Mucosa of gallbladder (tissue), 1 donor: ENCODE data around the gene MAP4K3. TPM values are rescaled to one million over a fixed set of nuclear protein-coding genes. Genes with fewer than 3 reads are reported as not detected.
A peak's percentile ranks its signal among the peaks of the same experiment; 100 is the strongest.

Experiments
- DNase-seq: peaks from one replicate; pipeline ENCODE4 v3.0.0-alpha.2; 2020; ENCODE audit warnings: low spot score
- total RNA-seq: library from RNA; stranded (reverse); gene quantifications from one replicate; pipeline ENCODE4 v1.2.1, GENCODE V29; 2021
- donor health status: DM: no; HTN: no; CAD: no.

Gene MAP4K3
- total RNA-seq, 1 donor from 2014 or later, result 69.2 TPM

DNA sequence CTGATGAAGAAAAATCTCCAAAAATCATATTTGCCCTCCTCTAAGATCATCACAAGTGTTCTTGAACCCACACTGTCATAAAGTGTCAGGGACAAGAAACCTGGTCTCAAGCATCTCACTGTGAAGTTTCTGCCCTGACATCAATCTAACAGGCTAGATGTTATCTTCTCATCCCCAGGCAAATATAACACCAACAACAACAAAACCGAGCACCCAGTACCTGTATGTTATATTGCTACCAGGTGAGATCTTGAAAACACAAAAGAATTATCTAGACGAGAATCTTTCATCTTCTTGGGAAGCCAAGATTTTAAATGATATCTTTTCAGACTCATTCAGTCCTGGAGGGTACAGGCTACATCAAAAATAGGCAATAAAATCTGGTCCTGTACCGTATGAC lies 8.8 kb upstream of the MAP4K3 start:
- DNase-seq, result no peak

DNA sequence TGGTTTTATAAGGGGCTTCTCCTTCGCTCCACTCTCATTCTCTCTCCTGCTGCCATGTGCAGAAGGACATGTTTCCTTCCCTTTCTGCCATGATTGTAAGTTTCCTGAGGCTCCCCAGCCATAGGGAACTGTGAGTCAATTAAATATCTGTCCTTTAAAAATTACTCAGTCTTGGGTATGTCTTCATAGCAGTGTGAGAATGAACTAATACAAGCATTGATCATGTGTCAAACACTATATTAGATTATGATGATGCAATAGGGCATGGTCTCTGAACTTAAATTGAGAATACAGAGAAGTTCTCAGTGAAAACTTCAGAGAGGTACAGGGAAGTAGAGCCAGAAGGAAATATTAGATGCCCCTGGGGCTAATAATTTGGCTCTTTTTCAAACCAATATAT lies 5.9 kb upstream of the MAP4K3 start:
- no peak for DNase-seq

DNA sequence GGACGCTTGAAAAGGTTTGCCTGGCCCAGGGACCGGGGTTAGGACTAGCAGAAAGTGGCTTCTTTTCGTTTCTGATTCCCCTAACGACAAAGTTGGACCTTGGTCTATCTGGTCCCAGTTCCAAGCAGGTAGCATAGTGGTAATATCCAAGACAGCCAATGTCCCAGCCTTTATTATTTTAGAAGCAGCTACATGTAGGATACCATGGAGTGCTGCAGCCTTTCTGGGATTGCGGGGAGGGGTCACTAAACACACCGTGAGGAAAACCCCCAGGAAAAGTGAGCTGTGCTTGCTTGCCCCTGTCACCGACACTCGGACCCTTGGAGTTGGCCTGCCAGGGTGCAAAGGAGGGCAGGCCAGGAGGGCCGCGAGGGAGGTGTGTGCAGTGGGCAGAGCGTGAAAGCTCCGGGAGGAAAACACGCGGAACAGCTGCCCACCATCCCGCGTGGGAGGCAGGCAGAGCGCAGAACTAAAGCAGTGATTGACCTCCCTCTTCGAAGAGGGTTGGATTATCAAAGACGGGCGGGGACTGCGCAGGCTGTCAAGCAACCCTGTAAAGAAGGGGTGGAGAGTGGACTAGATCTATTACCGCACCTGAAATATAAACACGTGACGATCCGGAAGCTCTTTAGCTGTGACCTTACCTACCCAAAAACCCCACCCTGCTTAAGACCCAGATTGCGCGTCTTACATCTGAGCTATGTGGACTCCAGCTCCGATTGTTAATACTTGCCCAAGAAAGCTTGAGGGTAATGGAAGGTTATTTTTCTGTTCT lies 624 bp upstream of the MAP4K3 start:
- DNase-seq, result peak; percentile 61

DNA sequence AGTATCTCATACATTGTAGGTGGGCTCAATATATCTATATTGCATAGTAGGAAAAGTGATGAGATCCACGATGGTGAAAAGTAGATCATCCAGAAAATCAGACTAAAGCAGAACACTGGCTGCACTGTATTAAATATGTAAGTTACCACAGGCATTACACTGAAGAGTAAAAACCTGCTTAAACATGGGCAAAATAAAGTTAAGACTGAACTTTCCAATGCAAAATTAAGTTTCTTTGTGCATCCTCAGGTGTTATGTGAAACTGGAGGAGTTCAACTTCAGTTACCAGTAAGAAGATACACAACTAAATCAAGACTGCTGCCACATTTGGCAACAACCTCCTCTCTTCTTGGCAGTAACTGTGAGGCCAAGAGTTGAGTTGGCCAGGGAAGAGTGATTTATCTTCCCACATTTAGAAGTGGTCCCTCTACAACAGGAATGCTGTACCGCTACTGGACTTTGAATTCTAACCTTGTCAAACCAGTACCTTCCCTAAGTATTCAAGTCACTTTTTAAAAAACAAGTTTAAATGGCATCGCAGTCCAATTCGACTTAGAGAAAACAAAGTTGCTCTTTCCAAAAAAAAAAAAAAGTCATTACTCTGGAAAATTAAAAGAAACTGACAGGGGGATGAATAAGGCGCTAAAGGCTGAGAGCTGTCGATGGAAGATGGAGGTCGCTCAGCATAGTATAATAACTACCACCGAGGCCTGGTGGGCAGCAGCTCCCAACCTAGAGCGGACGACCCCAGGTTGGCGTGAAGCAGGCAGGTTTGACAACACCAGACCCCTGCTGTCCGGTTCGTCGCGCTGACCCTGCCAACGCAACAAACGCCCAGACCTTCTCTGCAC lies 1.1 kb downstream of the MAP4K3 start:
- DNase-seq, result peak; percentile 42

DNA sequence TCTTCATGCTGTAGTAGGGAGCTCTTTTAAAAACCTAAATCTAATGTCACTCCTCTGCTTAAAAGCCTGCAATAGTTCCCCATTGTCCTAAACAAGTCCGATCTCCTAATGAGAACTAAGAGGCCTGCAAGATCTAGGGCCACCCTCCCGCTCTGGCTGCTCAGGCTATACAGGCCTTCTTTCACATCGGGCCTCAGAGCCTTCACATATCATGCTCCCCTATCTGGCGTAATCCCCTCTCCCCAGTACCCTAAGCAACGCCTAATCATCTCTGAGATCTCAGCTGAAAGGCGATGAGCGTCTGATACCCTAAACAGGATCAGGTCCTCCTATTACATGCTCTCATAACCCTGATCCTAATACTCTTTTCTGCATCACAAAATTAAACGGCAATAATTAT lies 1.9 kb downstream of the MAP4K3 start:
- DNase-seq, result no peak

DNA sequence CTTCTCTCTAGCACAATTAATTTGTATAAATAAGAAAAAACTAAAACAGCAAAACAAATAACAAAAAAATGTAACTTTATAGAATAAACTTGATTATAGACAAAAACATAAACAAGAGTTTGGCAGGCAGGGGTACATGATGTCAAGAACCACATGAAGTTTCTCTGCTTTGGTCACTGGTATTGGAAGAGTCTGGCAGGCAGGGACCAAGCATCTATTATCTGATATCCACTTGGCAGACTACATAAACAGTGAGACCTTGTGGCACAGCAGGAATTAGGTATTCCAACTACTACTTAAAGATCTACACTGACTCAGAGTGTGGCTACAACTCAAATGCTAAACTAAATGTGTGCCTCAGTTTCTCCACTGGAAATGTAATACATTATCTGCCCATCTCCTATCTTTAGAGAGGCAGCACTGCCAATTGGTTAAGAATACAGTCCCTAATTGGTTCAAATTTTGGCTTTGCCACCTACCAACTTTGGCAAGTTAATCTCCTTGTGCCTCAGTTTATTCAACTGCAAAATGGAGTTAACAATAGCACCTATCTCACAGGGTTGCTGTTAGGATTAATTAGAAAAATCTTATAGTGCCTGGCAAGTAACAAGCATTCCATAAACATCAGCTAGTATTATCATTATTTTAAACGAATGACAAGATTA lies 2.7 kb downstream of the MAP4K3 start:
- no peak for DNase-seq

DNA sequence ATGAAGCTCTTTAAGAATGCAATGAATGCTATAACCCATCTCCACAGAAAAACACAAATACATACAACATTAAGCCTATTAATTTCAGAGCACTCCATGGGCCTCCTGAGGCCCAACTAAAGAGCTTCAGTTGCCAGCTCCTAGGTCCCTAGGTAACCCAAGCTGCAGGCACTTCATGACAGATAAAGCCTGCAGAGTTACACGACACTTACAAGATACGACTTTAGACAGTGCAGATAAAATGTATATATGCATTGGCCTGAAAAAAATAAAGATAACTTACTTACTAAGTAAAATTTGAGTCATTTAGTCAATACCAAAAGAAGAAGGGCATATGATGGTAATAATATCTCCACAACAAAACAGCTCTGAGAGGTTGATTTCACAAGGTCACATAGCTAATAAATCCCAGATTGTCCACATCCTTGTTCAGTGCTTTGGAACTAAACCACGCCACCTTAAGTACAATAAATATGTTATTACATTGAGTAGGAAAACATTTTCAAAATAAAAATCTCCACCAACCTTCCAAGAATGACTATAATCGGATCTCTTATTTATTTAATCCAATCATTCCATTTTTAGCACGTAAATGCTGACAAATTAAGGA lies 3.4 kb downstream of the MAP4K3 start:
- DNase-seq, result no peak

DNA sequence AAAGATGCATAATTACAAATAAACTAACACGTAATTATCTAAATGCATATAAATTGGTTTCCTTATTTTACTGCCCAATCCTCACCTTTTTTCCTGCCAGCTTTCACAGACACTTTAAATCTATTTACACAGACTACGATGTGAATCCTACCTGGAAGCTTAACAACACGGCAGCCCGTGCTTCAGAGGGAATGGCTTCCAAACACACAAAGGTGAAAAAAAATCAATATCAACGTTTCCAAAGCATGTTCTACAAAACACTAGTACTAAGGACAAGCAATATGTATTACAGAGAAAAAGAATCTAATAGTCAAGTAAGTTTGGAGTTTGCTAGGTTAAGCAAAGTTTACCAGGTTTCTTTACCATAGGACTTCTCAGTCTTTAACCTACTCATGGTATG lies 4.4 kb downstream of the MAP4K3 start:
- DNase-seq, result no peak

DNA sequence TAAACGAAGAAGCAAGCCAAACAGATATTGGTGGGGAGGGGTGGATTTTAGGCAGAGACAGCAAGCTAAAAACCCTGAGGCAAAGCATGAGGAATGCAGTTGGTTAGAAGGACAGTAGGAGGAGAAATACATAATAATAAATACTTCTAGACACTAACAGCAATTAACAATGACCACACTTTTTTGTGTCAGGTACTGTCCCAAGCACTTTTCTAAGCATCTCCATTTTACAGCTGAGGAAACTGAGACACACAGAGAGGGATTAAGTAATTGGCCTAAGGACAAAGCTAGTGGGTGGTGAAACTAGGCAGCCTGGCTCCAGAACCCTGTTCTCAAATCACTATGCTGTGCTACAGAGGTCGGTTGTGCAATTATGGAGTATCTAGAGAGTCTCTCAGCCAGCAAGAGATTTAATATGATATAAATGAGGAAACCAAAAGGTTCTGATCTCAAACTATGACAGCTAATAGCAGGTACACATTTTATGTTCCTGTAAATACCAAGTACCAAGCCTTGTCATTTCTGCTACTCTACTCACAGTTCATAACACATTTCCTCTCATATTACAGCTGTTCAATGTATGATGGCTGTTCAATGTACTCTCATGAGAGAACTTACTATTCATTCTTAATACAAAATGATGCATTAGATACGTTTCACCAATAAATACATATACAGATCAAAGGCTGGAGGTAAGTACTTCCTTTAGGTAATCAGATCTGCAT lies 5.3 kb downstream of the MAP4K3 start:
- DNase-seq, result no peak

DNA sequence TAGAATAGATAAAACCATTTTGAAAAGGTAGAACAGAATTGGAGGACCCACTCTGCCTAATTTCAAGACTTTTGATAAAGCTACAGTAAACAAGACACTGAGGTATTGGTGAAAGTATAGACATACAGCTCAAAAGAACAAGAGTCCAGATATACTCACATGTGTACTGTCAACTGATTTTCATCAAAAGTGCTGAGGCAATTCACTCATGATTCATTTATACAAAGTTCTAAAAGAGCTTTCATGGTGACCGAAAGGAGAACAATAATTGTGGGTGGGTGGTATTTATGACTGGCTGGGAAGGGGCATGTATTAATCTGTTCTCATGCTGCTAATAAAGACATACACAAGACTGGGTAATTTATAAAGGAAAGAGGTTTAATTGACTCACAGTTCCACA lies 7.3 kb downstream of the MAP4K3 start:
- DNase-seq, result no peak

DNA sequence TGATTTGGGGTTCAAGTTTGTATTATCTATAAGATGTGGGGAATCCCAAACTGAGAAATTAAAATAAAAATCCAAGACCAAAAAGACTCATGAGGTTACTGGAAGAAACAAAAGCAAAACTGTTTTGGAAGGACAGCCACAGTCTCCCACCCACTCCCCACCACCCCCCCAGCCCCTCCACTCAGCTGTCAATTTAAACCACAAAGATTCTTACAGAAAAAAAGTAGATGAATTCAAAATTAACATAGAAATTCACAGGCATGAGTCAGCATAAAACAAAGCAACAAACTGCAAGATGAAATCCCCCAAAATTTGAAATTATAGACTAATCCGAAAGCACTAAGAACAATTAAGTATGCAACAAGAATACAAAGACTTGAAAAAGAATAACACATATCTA lies 12.1 kb downstream of the MAP4K3 start:
- no peak for DNase-seq

DNA sequence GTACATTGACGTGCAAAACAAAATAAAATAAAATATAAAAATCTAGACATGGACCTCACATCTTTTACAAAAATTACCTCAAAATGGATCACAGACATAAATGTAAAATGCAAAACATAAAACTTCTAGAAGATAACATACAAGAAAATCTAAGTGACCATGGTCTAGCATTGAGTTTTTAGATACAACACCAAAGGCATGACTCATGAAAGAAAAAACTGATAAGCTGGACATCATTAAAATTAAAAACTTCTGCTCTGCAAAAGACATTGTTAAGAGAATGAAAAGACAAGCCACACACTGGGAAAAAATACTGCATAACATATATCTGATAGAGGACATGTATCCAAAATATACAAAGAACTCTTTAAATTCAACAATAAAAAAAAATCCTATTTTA lies 14.4 kb downstream of the MAP4K3 start:
- DNase-seq, result no peak

DNA sequence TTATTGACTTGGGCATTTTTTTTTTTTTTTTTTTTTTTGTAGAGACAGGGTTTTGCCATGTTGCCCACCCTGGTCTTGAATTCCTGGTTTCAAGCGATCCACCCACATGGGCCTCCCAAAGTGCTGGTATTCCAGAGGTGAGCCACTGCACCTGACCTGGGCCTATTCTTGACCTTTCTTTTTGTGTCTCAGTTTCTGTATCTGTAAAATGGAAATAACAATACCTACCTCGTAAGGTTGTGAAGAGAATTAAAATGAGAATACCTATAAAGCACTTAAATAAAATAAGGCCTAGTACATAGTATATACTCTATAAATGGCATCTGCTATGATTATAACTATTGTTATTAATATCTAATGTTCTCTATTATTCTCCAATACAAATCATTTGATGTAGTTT lies 15.7 kb downstream of the MAP4K3 start:
- DNase-seq, result no peak

DNA sequence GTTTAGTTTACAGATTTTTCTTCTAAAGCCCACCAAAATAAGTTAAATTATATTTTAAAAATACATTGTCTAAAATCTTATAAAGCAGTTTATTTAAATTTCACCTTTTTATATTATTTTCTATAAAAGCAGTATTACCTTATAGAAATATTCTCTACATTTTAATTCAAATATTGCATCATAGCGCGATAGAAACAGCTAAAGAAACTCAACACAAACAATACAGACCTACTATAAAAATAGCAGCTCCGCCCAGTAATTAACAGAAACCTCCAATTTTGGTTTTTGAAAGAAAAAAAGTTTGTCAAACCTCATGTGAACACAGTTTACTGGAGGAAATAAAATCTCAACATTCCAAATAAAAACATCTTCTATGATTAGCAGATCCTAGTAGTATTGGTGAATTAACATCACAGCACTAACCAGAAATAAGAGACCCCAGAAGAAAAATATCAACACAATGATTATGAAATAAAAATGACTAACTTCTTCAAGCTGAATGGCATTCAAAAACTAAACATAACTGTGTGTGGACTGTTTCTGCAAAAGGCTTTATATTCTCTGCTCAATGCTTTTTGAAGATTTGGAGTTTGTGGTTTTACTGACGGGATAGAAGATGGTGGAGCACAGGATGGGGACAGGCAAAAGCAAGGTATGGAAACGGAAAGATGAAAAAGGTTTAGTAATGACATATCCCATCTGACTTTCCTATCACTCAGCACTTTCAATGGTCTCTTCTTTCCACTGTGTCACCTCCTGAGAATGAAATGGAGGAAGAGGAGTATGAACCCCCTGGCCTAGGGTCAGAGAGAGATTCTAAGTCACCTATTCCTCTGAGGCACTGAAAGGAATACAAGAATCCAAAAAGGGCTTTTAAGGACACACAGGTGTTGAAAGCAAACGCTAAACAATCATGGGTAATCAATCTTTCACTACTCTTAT lies 17.5 kb downstream of the MAP4K3 start:
- no peak for DNase-seq

DNA sequence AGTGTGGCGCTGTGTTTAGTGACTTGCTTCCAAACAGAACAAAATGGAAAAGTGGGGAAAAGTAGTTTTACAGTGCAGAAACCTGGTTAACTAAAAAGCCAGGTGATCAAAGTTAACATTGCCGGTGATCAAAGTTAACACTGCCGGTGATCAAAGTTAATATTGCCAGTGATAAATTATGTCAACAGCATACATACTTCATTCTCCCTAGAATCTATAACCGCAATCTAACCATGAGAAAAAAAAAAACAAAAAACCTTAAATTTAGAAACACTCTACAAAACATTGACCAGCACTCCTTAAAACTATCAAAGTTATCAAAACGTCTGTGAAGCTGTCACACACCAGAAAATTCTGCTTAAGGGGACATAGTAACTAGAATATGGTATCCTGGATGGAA lies 18.6 kb downstream of the MAP4K3 start:
- DNase-seq, result no peak

DNA sequence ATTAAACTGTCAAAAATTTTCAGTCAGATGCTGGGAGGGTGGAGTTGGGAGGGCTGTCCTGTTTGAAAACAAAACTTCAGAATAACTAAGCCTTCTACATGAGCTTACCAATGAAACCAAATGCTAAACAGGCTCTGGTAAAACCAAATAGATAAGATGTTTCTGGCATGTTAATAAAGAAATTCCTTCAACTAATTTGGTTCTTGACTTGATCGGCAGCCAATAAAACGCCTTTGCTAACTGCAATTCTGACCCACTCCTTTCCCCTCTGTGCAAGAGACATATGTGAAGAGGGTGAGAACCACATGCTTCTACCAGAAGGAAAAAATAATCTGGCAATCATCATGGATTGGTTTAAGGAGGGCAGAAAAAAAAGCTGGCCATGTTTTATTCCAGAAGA lies 20.9 kb downstream of the MAP4K3 start:
- no peak for DNase-seq

DNA sequence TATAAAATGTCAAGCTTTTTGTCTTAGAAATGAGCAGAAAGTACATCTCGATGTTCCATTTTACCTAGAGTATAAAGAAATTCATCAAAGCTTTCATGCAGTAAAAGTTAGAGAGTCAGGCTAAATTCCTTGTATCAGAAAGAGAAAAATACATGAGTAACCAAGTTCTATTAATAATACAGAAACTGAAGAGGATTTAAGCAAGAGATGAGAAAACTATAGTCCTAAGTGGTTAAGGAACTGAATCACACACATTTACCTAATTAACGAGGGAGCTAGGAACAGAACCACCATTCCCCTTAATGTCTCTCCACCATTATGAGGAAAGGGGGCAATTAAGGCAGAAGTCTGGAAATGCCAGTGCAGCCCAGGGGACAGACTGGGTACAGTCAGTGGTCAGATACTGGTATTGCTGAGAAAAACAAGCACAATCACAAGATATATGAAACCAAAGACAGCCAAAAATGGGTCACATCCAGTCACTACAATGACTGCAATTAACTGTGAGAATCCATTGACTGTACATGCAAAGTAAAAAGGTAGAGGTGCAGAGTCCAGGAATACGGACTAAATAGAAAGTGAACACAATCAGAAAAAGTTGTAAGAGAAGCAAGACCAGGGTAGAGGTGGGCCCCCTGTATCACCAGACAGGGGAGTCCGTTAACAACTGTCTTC lies 23.9 kb downstream of the MAP4K3 start:
- no peak for DNase-seq

DNA sequence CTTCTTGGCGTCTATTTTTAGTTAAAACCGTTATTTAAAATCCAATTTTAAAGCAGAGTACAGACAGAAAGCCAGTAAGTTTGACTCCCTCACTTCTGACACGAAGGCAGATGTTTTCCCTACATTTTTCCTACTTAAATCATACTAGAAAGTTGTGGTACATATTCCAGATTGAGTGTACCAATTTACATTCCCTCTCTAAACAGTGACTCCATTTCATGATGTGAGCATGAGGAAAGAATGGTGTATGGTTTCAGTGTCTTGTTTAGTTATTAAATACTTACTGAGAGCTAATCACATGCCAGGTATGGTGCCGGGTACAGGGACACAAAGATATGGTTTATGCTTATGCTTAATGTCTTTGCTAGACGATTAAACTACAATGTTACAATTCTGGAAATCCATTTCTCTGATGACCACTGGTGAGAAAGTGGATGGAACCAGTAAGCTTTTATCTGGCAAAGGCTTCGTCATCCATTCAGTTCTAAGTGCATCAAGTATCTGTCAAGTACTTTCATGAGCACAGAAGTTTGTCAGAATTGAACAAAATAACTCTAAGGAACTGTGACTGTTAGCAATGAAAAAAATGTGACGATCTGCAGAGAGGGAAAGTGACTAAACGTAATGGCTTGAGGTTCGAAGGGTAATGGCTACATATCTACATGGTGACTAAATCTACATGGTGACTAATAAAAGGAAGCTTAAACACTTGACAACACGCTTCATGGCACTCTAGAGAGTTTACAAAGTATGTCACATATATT lies 25.7 kb downstream of the MAP4K3 start:
- no peak for DNase-seq
